Middle frontal gyrus (tissue), 1 donor: ENCODE measurements around the gene ASPA.
"Not testable (repeated sequence)": the region's sequence is repeated elsewhere in the genome, so short reads cannot be mapped to it uniquely, and the experiment has no call there.

ENCODE experiments used
- DNase-seq: peaks from one replicate; pipeline ENCODE4 v3.0.0-alpha.2; 2015; ENCODE audit warnings: low spot score; ENCODE audit errors: extremely low spot score

ASPA gene

DNA sequence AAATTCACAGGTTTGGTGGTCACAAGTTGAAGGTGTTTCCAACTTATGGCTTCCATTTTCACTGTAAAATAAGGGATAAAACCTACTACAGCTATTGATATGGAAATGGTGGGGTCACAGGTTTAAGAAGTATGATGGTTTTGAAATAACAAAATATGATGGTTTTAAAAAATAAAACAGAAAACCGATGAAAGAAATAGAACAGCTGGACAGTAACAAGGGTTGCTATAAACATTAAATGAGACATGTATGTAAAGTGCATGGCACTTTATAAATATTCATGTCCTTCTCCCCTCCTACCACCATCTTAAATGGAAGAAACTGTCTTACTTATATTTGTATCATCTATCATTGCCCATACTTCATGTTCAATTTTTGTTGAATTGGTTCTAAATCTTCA lies 31.3 kb downstream of the ASPA start:
- DNase-seq, result no peak

- no peak for DNase-seq
These were observed 32.1 kb downstream of the ASPA start for GRCh38 chr17:3507869-3508268.

- no peak for DNase-seq
These were observed 34.3 kb downstream of the ASPA start for GRCh38 chr17:3510090-3510489.

DNA sequence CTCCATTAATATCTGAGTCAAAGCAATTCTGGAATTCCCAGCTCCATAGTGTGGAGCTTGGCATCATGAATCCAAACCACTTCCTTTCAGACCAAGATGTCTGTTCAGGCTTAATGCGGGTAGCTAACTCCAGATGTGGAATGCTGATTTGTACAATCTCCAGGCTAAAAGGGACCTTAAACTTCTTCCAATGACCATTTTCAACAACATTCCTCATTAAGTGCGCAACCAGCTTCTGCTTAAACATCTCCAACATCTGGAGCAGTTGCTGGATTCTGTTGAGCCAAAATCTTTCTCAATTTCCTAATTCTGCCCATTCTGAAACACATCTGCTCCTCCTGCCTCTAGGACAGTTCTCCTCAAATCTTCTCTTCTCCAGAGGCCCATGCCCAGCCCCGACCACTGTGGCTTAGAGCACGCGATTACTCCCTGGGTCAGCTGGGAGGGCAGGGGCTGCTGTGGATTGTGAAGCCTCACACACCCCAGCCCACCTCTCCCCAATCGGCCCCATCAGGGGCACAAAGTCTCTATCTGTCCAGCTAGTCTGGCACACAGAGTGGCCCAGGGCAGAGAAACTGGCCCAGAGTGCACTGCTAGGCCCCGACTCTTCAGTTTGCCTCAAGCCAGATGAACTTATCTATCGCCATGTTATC lies 36.2 kb downstream of the ASPA start:
- DNase-seq, result no peak

DNA sequence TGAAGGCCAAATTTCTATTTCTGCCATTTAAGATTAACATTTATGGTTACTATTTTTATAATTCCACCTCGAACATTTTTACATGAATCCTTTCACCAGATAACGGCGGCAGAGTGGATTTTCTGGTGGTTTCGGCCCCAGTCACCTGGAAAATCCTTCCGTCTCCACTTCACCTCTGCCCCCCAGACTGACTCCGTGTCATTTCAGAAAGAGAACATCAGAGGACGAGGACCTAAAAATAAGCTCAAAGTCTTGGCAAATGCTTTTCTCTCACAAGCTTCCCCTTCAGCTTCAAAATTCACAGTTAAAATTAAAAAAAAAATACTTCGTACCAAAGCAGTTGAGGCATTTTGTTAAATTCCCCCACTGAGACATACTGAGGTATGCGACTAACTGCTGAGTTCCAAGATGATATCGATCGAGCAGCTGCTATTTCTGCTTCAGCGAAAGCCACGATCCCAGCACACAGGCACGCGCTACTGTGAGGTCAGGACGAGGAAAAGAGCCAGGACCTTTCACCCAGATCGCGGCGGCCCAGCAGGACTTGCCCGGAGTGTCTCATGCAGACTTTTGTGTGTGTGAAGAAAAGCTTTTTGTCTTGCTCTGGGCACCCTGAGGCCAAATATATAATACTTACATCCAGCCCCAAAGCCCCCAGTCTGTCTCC lies 36.8 kb downstream of the ASPA start:
- peak; percentile 70 for DNase-seq

DNA sequence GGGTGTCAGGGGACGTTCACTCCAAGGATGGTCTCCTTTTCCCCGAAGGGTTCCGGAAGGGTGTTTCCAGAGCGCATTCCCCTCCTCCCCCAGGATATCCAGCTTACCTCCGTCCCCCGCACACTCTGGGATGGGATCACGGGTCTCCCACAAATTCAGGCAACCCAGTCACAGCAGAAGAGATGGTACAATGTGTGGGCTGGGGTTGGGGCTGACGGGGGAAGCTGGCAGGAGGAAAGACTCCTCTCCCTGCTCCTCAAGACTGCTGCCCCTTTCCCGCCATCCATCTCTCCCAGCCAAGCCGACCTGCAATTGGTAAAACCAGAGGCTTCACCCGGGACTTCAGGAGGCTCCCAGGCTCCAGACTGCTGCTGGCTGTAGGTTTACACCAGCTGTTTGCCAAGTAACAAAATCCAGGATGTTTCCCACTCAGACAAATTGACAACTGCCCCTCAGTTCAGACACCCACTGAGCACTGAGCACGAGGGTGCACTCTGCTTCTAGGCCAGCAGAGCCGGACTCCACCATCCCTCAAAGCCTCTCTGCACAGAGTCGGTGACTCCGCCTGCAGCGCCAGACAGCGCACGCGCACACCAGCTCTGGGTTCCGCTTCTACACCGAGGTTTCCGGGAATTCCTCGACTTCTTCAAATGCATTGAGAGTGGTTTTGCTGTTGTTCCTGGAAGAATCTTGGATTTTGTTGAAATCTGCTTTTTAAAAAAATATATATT lies 37.7 kb downstream of the ASPA start:
- no peak for DNase-seq

DNA sequence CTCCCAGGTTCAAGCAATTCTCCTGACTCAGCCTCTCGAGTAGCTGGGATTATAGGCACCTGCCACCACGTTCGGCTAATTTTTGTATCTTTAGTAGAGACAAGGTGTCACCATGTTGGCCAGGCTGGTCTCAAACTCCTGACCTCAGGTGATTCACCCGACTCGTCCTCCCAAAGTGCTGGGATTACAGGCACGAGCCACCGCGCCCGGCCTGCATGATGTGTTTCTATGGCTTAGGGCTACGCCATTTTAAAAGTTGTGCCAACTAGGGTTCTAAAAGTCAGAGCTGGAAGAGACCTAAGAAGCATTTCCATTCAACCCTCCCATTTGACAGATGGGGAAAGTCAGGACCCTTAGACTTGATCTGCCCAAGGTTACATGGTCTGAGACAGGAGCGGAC lies 38.4 kb downstream of the ASPA start:
- not testable (repeated sequence) for DNase-seq

DNA sequence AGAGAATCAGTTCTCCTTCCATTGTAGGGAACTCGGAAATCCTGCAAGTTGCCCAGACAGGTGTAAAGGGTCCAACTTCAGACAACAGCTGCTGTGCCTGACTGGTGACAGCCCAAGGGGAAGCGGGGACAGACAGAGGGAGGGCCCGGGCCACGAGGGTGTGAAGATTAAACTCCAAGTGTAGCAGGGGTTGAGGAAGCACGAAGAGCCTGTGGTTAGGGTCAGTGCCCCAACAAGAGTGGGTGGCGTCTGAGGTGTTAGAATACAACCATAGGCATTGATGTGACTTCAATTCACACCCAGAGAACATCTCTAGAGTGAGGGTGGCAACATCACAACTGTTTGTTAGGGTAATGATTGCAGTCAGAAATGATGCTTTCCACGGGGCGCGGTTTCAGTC lies 39.1 kb downstream of the ASPA start:
- DNase-seq, result no peak

- DNase-seq, result not testable (repeated sequence)
These were observed 43.7 kb downstream of the ASPA start for GRCh38 chr17:3519472-3519871.

DNA sequence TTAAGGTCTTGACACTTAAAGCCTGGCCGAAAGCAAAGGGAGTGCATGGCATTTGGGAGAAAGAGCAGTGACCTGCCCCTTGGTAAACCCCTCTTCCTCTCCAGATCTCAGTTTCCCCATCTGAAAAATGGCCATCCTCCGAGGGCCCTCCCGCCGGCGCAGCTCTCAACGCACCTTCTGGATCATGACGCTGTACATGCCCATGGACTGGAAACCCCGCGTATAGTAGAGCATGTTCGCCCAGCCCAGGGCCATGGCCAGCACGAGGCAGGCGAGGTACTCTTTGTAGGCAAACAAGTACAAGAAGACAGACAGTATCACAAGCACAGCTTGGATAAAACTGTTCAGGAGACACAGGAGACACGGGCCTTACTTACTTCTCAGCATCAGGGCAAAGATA lies 48.2 kb downstream of the ASPA start:
- DNase-seq, result no peak

DNA sequence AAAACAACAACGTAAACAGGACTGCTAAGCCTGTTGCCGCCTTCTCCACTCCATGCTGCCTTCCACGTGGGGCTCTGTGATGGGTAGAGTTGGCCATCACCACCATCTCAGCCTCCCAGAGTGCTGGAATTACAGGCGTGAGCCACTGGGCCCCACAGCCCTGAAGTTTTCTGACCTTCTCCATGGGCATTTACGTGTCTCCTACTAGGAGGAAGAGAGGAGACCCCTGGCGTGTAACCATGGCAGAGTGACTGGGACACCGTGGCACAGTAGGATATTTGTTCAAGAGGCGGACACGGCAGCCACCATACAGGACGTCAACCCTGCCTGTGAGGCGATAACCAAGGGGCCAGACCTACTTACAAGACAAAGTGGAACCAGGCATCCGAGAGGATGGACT lies 50.7 kb downstream of the ASPA start:
- DNase-seq, result no peak

DNA sequence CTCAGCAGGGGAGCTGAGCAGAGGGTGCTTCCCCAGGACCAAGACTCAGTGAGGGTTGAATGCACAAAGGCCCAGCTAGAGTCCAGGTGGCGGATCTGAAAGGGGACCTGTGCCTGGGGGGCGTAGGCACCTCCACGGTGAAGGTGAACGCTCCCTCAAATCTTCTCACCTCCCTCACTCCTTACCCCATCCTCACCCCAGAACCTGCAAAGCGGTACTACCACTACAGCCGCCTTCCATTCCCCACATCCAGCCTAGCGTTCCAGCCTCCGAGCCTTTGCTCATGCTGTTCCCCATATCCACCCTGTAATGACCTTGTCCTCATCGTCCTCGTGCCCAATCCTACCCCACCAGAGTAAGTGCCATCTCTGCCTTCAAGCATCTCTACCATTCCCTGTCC lies 51.2 kb downstream of the ASPA start:
- no peak for DNase-seq

GRCh38 chr17:3527468-3527867 lies 51.7 kb downstream of the ASPA start:
- DNase-seq, result no peak

DNA sequence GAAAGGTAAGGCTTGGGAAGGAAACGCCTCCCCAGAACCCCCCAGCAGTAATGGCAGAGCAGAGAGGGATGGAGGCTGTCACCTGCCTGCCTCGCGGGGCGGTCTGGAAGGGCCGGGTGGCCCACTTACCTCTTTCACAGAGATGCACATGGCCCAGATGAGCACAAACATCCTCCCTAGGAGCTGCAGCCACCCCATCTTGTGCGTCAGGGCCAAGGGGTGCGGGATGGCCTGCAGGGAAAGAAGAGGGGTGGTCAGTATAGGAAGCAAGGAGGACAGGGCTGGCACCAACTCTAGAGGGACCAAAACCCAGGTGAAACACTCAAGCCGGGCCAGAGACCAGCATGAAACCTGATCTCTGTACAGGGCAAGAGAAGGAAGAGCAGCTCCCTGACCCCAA lies 52.1 kb downstream of the ASPA start:
- DNase-seq, result no peak

- DNase-seq, result no peak
These were observed 52.6 kb downstream of the ASPA start for GRCh38 chr17:3528403-3528851.

- DNase-seq, result no peak
These were observed 53.2 kb downstream of the ASPA start for GRCh38 chr17:3528880-3529511.

- DNase-seq, result peak; percentile 48
These were observed 54.3 kb downstream of the ASPA start for GRCh38 chr17:3529817-3530741.

- DNase-seq, result peak; percentile 88
These were observed 55.7 kb downstream of the ASPA start for GRCh38 chr17:3531266-3532101.

DNA sequence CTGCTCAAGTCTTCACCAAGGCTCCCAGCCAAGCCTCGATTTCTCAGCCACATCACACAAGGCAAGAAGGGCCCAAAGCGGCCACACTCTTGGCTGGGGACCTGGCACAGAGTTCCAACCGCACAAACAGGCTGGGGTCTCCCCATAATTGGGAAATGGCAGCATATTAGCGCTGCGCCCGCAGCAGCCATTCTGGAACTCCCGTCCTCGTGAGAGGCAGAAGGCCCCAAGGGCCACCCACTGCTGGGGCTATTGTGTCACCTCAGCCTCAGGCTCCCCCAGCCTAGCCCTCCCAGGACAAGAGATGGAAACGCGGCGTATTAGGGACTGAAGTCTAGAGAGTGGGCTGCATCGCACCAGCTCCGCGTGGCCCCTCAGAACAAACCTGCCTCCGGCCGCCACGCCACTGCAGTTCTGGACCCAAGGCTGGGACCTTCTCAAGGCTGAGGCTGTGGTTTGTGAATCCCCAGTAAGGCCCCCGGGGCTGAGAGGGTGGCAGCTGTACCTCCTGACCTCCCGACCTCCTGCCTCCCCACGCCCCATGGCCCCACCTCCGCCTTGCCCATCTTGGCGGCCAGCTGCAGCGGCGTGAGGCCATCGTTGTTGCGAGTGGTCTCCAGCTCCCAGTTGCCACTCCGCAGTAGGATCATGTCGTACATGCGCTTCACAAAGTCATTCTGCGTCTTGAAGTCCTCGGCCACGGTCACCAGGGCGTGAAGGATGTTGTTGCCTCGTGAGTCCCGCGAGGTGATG lies 56.5 kb downstream of the ASPA start:
- DNase-seq, result no peak

DNA sequence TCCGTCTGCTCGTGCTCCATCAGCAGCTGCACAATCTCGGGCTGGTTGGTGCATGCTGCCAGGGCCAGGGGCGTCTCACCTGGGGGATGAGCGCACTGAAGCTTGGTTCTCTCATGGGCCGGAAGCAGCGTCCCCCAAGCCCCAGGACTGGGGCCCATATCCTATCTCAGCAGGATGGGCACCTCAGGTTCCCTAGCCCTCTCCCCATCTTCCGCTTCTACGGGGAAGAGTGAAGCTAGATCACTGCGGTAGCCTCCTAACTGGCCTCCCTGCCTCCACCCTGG lies 57.0 kb downstream of the ASPA start:
- DNase-seq, result no peak
